Bone marrow (tissue), 2 donors: ENCODE results near the gene FBXO31.

Source experiments
- DNase-seq, 2 donors: peaks; one replicate each; lab custom pipeline; 2025; lab: John Stamatoyannopoulos, UW

The FBXO31 gene

GRCh38 chr16:87309620-87310525 is 73.7 kb downstream of the FBXO31 start:
- DNase-seq, result no peak

GRCh38 chr16:87308826-87309225 is 74.8 kb downstream of the FBXO31 start:
- no peak for DNase-seq

- DNase-seq, result no peak
Observed at GRCh38 chr16:87306516-87306915, 77.1 kb downstream of the FBXO31 start.

GRCh38 chr16:87305505-87306391 is 77.8 kb downstream of the FBXO31 start:
- no peak for DNase-seq

- DNase-seq, result no peak
Observed at GRCh38 chr16:87304951-87305350, 78.6 kb downstream of the FBXO31 start.

GRCh38 chr16:87303962-87304521 is 79.5 kb downstream of the FBXO31 start:
- DNase-seq, result no peak

- peak in 1 of 2 donors; percentile 3 for DNase-seq
Observed at GRCh38 chr16:87303431-87303930, 80.1 kb downstream of the FBXO31 start.

- DNase-seq, result no peak
Observed at GRCh38 chr16:87298857-87299465, 84.6 kb downstream of the FBXO31 start.

- peak in 1 of 2 donors; percentile 22 for DNase-seq
Observed at GRCh38 chr16:87297918-87298631, 85.5 kb downstream of the FBXO31 start.

- DNase-seq, result no peak
Observed at GRCh38 chr16:87297407-87297806, 86.2 kb downstream of the FBXO31 start.

GRCh38 chr16:87295661-87296531 is 87.7 kb downstream of the FBXO31 start:
- DNase-seq, result no peak

- DNase-seq, result no peak
Observed at GRCh38 chr16:87295259-87295658, 88.3 kb downstream of the FBXO31 start.

- no peak for DNase-seq
Observed at GRCh38 chr16:87293990-87294389, 89.6 kb downstream of the FBXO31 start.

GRCh38 chr16:87291944-87292343 is 91.6 kb downstream of the FBXO31 start:
- DNase-seq, result no peak

GRCh38 chr16:87288753-87289362 is 94.7 kb downstream of the FBXO31 start:
- no peak for DNase-seq

- DNase-seq, result no peak
Observed at GRCh38 chr16:87286839-87287626, 96.5 kb downstream of the FBXO31 start.

- no peak for DNase-seq
Observed at GRCh38 chr16:87284183-87284582, 99.4 kb downstream of the FBXO31 start.

GRCh38 chr16:87279094-87279658 is 104.4 kb downstream of the FBXO31 start:
- DNase-seq, result no peak
